HG03354 (cell line): Measurements from ENCODE around the gene FBXW7.

Experiments used
- ATAC-seq: cut with Tn5 transposase; IDR thresholded peaks from one replicate; pipeline ENCODE4 v1.9.1; 2021; ENCODE audit warnings: mild to moderate bottlenecking; ENCODE audit not compliant: unreplicated experiment, poor library complexity, severe bottlenecking

Gene FBXW7

GRCh38 chr4:152535903-152536544 is at the start of gene FBXW7:
TSS of gene FBXW7 (minus strand) at chr4:152536092. CDS start at chr4:152411803, 124,289 bp downstream.
- peak; percentile 88 for ATAC-seq

- no peak for ATAC-seq
Measured at GRCh38 chr4:152585023-152585441, 49.1 kb upstream of the FBXW7 start.

- ATAC-seq, result no peak
Measured at GRCh38 chr4:152581536-152582160, 45.8 kb upstream of the FBXW7 start.

- no peak for ATAC-seq
Measured at GRCh38 chr4:152579916-152580315, 44.0 kb upstream of the FBXW7 start.

- ATAC-seq, result no peak
Measured at GRCh38 chr4:152579107-152579764, 43.3 kb upstream of the FBXW7 start.

GRCh38 chr4:152578670-152579069 is 42.8 kb upstream of the FBXW7 start:
- no peak for ATAC-seq

- peak; percentile 86 for ATAC-seq
Measured at GRCh38 chr4:152577708-152578396, 42.0 kb upstream of the FBXW7 start.

GRCh38 chr4:152575533-152575932 is 39.6 kb upstream of the FBXW7 start:
- no peak for ATAC-seq

GRCh38 chr4:152573861-152574260 is 38.0 kb upstream of the FBXW7 start:
- no peak for ATAC-seq

- peak; percentile 62 for ATAC-seq
Measured at GRCh38 chr4:152572417-152573086, 36.7 kb upstream of the FBXW7 start.

- ATAC-seq, result no peak
Measured at GRCh38 chr4:152571770-152572169, 35.9 kb upstream of the FBXW7 start.

- ATAC-seq, result no peak
Measured at GRCh38 chr4:152571296-152571695, 35.4 kb upstream of the FBXW7 start.

GRCh38 chr4:152565333-152565732 is 29.4 kb upstream of the FBXW7 start:
- ATAC-seq, result no peak

- ATAC-seq, result no peak
Measured at GRCh38 chr4:152564336-152564735, 28.4 kb upstream of the FBXW7 start.

GRCh38 chr4:152563209-152563608 is 27.3 kb upstream of the FBXW7 start:
- ATAC-seq, result no peak

- no peak for ATAC-seq
Measured at GRCh38 chr4:152559641-152560040, 23.7 kb upstream of the FBXW7 start.

- no peak for ATAC-seq
Measured at GRCh38 chr4:152558396-152558795, 22.5 kb upstream of the FBXW7 start.

- no peak for ATAC-seq
Measured at GRCh38 chr4:152556834-152557233, 20.9 kb upstream of the FBXW7 start.

- no peak for ATAC-seq
Measured at GRCh38 chr4:152556283-152556682, 20.4 kb upstream of the FBXW7 start.

GRCh38 chr4:152554742-152555141 is 18.9 kb upstream of the FBXW7 start:
- ATAC-seq, result no peak
